GM12875 (cell line): ENCODE data around the gene ATP8A2.

Experiments used
- H3K4me3 ChIP-seq: one replicate; pipeline ENCODE4 v1.5.1; 2011; ENCODE audit warnings: low read depth, low read length, control low read depth
- TF ChIP-seq, protein P1 (sequence below): IDR thresholded peaks from 2 replicates; pipeline ENCODE4 v1.5.1; 2011; ENCODE audit warnings: low read depth, mild to moderate bottlenecking, control low read depth, inconsistent platforms, low read length, moderate library complexity, borderline replicate concordance; ENCODE audit not compliant: insufficient read depth

Gene ATP8A2

GRCh38 chr13:25733696-25734435 is 362.1 kb downstream of the ATP8A2 start:
- TF ChIP-seq, protein P1, sequence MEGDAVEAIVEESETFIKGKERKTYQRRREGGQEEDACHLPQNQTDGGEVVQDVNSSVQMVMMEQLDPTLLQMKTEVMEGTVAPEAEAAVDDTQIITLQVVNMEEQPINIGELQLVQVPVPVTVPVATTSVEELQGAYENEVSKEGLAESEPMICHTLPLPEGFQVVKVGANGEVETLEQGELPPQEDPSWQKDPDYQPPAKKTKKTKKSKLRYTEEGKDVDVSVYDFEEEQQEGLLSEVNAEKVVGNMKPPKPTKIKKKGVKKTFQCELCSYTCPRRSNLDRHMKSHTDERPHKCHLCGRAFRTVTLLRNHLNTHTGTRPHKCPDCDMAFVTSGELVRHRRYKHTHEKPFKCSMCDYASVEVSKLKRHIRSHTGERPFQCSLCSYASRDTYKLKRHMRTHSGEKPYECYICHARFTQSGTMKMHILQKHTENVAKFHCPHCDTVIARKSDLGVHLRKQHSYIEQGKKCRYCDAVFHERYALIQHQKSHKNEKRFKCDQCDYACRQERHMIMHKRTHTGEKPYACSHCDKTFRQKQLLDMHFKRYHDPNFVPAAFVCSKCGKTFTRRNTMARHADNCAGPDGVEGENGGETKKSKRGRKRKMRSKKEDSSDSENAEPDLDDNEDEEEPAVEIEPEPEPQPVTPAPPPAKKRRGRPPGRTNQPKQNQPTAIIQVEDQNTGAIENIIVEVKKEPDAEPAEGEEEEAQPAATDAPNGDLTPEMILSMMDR: no peak
- no peak overlapping the region for H3K4me3 ChIP-seq

DNA sequence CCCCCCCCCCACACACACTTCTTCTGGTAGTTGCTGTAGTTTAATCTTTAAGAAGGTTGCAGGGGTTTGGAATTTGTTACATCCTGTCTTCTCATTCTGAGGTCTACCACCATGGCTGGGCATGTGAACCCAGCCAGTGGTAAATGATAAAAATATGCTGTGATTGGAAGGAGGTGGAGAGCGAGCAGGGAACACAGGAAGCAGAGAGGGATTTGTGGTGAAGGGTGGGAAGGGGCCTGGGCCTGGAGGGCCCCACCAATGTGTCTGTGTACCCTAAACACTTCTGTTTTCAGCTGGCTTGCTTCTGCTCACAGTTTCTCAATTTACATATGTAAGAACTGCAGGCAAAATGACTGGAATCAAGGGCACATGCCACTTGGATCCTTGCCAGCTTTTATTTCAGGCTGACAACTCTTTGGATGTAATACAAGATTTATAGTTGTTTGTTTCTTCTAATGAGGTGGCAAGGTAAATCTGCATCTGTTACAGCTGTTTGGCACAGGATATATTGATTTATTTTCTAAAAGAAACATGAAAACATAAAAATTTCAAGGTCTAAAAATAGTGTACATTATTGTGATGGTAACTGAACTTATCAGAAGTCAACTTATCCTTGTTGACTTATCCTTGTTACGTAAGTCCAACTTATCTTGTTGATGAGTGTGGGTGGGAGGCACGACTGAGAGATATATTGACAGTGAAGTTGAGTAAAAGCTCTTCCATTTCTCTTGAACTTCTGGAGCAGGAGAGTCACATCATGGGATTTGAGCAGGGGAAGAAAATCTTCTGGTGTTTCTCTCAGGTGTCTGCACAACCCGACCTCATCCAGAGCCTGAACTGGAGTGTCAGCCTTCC is 366.8 kb downstream of the ATP8A2 start:
- no peak overlapping the region for H3K4me3 ChIP-seq
- TF ChIP-seq, protein P1: no peak

DNA sequence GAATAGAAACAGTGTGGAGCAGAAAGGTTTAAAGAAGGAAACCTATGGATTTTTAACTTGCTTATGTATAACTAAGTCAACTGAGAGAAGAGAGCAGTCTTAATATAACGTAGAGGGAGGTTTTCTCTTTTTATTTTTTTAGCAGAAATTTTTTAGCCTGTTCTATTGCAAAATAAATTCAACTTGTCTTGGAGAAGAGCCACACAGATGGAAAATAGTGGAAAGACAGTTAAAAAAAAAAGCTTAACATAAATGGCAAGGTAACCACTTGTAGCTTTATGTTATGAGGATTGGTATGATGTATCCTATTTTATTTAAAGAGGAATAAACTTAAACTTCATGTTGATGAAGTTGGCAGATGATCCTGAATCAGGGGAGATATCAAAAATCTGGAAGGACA is 367.6 kb downstream of the ATP8A2 start:
- H3K4me3 ChIP-seq: no peak overlapping the region
- TF ChIP-seq, protein P1: no peak

GRCh38 chr13:25741796-25742195 is 370.0 kb downstream of the ATP8A2 start:
- TF ChIP-seq, protein P1: no peak
- H3K4me3 ChIP-seq: no peak overlapping the region

- TF ChIP-seq, protein P1: no peak
- no peak overlapping the region for H3K4me3 ChIP-seq
These were observed 370.4 kb downstream of the ATP8A2 start for GRCh38 chr13:25742220-25742619.

DNA sequence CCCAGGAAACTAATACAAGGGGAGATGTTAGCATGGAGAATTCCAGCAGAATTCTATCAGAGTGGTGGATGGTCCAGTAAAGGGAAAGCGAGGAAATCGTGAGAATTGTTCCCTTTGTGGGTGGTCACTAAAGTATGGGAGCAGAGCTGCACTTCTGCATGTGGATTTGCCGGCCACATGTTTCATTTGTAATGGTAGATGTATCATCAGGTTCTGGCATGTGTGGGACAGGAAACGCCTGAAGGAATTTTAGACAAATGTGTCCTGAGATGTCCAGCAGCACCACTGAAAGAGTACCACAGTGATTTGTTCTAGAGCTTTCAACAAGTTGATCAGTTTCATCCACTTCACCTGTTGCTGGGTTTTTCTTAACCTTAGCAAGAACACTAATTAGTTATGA is 371.6 kb downstream of the ATP8A2 start:
- TF ChIP-seq, protein P1: no peak
- no peak overlapping the region for H3K4me3 ChIP-seq
